SK-N-SH (cell line): ENCODE measurements around the gene FCSK. TPM values are rescaled to one million over a fixed set of nuclear protein-coding genes. Genes with fewer than 3 reads are reported as not detected.

Experiments
- CTCF ChIA-PET: fragments of 300-600, 350-600 bp; formaldehyde crosslinking; extraction: SDS; loops from one replicate; lab custom pipeline; 2021; lab: Yijun Ruan, JAX
- POLR2A ChIA-PET: fragments of 350-600 bp; sonication (Branson Sonifier 250); formaldehyde crosslinking; extraction: SDS; loops from one replicate; lab custom pipeline; 2020; ENCODE audit warnings: antibody characterized with exemption, inconsistent platforms; lab: Yijun Ruan, JAX
- DNase-seq: peaks from one replicate; pipeline ENCODE4 v3.0.0; 2012
- H2AFZ ChIP-seq: fragments of 200-600 bp; sonication (generic); 2 replicates; pipeline ENCODE4 v1.8.1; 2016; ENCODE audit warnings: antibody characterized with exemption, mild to moderate bottlenecking, low read depth
- H3F3A ChIP-seq: fragments of 200-600 bp; sonication (generic); replicated peaks from 2 replicates; pipeline ENCODE3; 2016; ENCODE audit warnings: antibody characterized with exemption, mild to moderate bottlenecking; ENCODE audit not compliant: insufficient read depth
- H3K27ac ChIP-seq, 2 experiments: fragments of 200-500 bp in 1 of 2; fragments of 200-600 bp in 1 of 2; sonication (Bioruptor generic) in 1 of 2; sonication (generic), shearing (Covaris generic) in 1 of 2; 2 replicates each; pipeline versions ENCODE4 v1.5.1 to v1.6.1; 2014 to 2016; ENCODE audit warnings: low read depth in 2 of 2, inconsistent platforms in 1 of 2, low read length in 1 of 2, mild to moderate bottlenecking in 1 of 2, mixed read lengths in 1 of 2
- H3K27me3 ChIP-seq: fragments of 200-600 bp; sonication (generic), shearing (Covaris generic); 2 replicates; pipeline ENCODE4 v1.6.1; 2016; ENCODE audit warnings: mixed run types; ENCODE audit not compliant: insufficient read depth
- H3K36me3 ChIP-seq, 2 experiments: fragments of 200-500 bp in 1 of 2; fragments of 200-600 bp in 1 of 2; sonication (Bioruptor generic) in 1 of 2; sonication (generic) in 1 of 2; replicated peaks in 1 of 2; 2 replicates each; pipeline versions ENCODE3 to v1.5.1; 2014 to 2016; ENCODE audit warnings: low read length in 1 of 2, mild to moderate bottlenecking in 1 of 2; ENCODE audit not compliant: insufficient read depth in 2 of 2, control insufficient read depth in 1 of 2
- H3K4me1 ChIP-seq, 2 experiments: fragments of 200-500 bp in 1 of 2; fragments of 200-600 bp in 1 of 2; sonication (Bioruptor generic) in 1 of 2; sonication (generic), shearing (Covaris generic) in 1 of 2; 2 replicates each; pipeline versions ENCODE4 v1.5.1 to v1.6.1; 2014 to 2016; ENCODE audit warnings: low read depth in 1 of 2, low read length in 1 of 2, mixed run types in 1 of 2; ENCODE audit not compliant: insufficient read depth in 2 of 2, control insufficient read depth in 1 of 2
- H3K4me2 ChIP-seq: fragments of 200-600 bp; sonication (generic), shearing (Covaris generic); 2 replicates; pipeline ENCODE4 v1.6.1; 2017; ENCODE audit warnings: mixed run types
- H3K4me3 ChIP-seq, 2 experiments: fragments of 200-500 bp in 1 of 2; fragments of 200-600 bp in 1 of 2; sonication (Bioruptor generic) in 1 of 2; sonication (generic), shearing (Covaris generic) in 1 of 2; 2 replicates each; pipeline versions ENCODE4 v1.5.1 to v1.8.1; 2014 to 2016; ENCODE audit warnings: low read depth in 2 of 2, inconsistent platforms in 1 of 2, low read length in 1 of 2, mild to moderate bottlenecking in 1 of 2, mixed read lengths in 1 of 2, moderate library complexity in 1 of 2
- H3K79me2 ChIP-seq: fragments of 200-600 bp; sonication (generic); 2 replicates; pipeline ENCODE4 v1.8.1; 2017; ENCODE audit warnings: mild to moderate bottlenecking; ENCODE audit not compliant: insufficient read depth
- H3K9ac ChIP-seq: fragments of 200-600 bp; sonication (generic); 2 replicates; pipeline ENCODE4 v1.6.1; 2017; ENCODE audit warnings: mixed run types
- H3K9me2 ChIP-seq: fragments of 200-600 bp; sonication (generic); 2 replicates; pipeline ENCODE4 v1.6.1; 2017; ENCODE audit warnings: mixed run types
- H3K9me3 ChIP-seq: fragments of 200-600 bp; sonication (generic); 2 replicates; pipeline ENCODE4 v1.6.1; 2017; ENCODE audit warnings: mixed run types, mild to moderate bottlenecking, moderate library complexity
- H4K20me1 ChIP-seq: fragments of 200-600 bp; sonication (generic); 2 replicates; pipeline ENCODE4 v1.6.1; 2017; ENCODE audit warnings: mild to moderate bottlenecking, mixed run types; ENCODE audit not compliant: insufficient read depth
- EZH2phosphoT487 ChIP-seq: fragments of 200-600 bp; sonication (generic); IDR thresholded peaks from 2 replicates; pipeline ENCODE4 v1.6.1; 2017; ENCODE audit warnings: low read depth, mixed run types, mild to moderate bottlenecking, antibody characterized with exemption, moderate library complexity, borderline replicate concordance
- FOSL2 ChIP-seq: IDR thresholded peaks from 2 replicates; pipeline ENCODE4 v1.4.0; 2012; ENCODE audit warnings: low read depth, mild to moderate bottlenecking, moderate library complexity, borderline replicate concordance
- GATA2 ChIP-seq: sonication (generic); formaldehyde crosslinking; IDR thresholded peaks from 2 replicates; pipeline ENCODE4 v1.5.0; 2020; ENCODE audit warnings: mild to moderate bottlenecking, missing genetic modification reagents
- IRF3 ChIP-seq: fragments of 150-350 bp; IDR thresholded peaks from 2 replicates; pipeline ENCODE4 v1.6.1; 2016; ENCODE audit warnings: mild to moderate bottlenecking, low read depth, low read length
- JUND ChIP-seq: IDR thresholded peaks from 2 replicates; pipeline ENCODE4 v1.4.0; 2012
- MXI1 ChIP-seq: IDR thresholded peaks from 2 replicates; pipeline ENCODE4 v1.6.1; 2012; ENCODE audit warnings: mild to moderate bottlenecking, low read depth, low read length, improper control_type of control experiment
- RXRA ChIP-seq: IDR thresholded peaks from 2 replicates; pipeline ENCODE4 v1.4.0; 2012; ENCODE audit warnings: low read depth, mild to moderate bottlenecking, borderline replicate concordance
- ZBTB33 ChIP-seq: IDR thresholded peaks from 2 replicates; pipeline ENCODE4 v1.4.0; 2012; ENCODE audit warnings: low read depth, borderline replicate concordance
- WGBS: methylation state at CpG from one replicate; pipeline ENCODE4 v1.1.6; 2017; ENCODE audit warnings: low lambda C conversion rate; 5-methylcytosine and 5-hydroxymethylcytosine counted together
- polyA plus RNA-seq, 3 experiments: library from polyadenylated mRNA; depleted of rRNA; stranded (reverse); fragments of >200 nt; gene quantifications; 2 replicates each; pipeline ENCODE4 v1.2.3, GENCODE V29; 2012

FCSK gene
- polyA plus RNA-seq, 1 of the 3 experiments (the other 2 are of a cell fraction) = 9.7 TPM

- no peak for DNase-seq
- WGBS = 92% methylated on average over 5 of the region's 5 CpGs
- peaks cover 5% of the 10 kb centered on the region; the same call in 1 of the 2 replicates for H3K79me2 ChIP-seq
- H3K27ac ChIP-seq = no peak overlapping the region
- no peaks in the 10 kb centered on the region for H4K20me1 ChIP-seq
- POLR2A ChIA-PET = no interaction called here
- no peaks in the 10 kb centered on the region for H3K27me3 ChIP-seq
- no peaks in the 10 kb centered on the region for H3K36me3 ChIP-seq
- H3K4me3 ChIP-seq = no peak overlapping the region
- H3K9me2 ChIP-seq = no peaks in the 10 kb centered on the region
- no peaks in the 10 kb centered on the region for H3F3A ChIP-seq
- no peak overlapping the region for H3K9ac ChIP-seq
- peaks cover 0 to 10% of the 10 kb centered on the region in 2 experiments; a peak in 1 of 4 replicates for H3K4me1 ChIP-seq
- H3K4me2 ChIP-seq = no peak overlapping the region
- H3K9me3 ChIP-seq = no peaks in the 10 kb centered on the region
- CTCF ChIA-PET = no interaction called here
- TF ChIP-seq RXRA = no peak
- H2AFZ ChIP-seq = no peak overlapping the region
These were observed 3.2 kb downstream of the FCSK start for GRCh38 chr16:70457446-70458166.

DNA sequence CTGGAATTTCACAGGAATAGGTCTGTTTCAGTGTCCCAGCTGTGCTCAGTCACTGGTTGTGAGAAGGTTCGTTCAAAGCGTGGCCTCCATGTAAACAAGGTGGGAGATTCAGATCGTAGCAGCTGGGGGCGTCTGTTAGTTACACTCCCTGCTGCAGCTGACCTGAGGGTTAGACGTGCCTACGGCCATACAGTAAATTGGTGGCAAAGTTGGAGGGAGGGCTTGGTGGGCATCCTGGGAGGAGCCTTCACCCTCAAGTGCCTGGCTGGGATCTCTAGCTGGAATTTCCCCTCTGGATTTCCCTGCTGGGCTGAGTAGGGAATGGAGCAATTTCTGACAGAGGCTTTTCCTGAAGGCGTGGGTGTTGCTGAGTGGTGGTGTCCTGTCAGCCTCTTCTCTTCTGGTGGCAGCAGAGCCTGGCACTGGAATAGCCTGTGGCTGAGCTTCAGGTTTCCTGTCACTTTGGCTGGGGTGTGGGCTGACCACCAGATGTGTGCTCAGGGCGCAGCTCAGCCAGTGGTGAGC lies 6.4 kb downstream of the FCSK start:
- H3K4me2 ChIP-seq = no peak overlapping the region
- no peaks in the 10 kb centered on the region for H3K9me3 ChIP-seq
- peak; percentile 65 for DNase-seq
- ChIA-PET CTCF (interaction anchor here (0.8 to 3.2 kb wide), 4 partner anchors 10 to 82 kb away, joined by 3 to 12 read pairs (median 4); no protein-coding TSS in a partner anchor), POLR2A (interaction anchor here (0.8 kb wide), 1 partner anchor 79 kb away, joined by 4 read pairs; no protein-coding TSS in a partner anchor)
- no peaks in the 10 kb centered on the region for H3F3A ChIP-seq
- no peaks in the 10 kb centered on the region for H3K27me3 ChIP-seq
- no peak overlapping the region for H3K4me3 ChIP-seq
- H3K9ac ChIP-seq = no peak overlapping the region
- no peak overlapping the region for H2AFZ ChIP-seq
- no peak for TF ChIP-seq GATA2 (CRISPR knock-in tag)
- no peak for TF ChIP-seq JUND
- peak; percentile 56; the same call in 1 of the 2 replicates for TF ChIP-seq MXI1
- no peaks in the 10 kb centered on the region for H3K36me3 ChIP-seq
- H3K79me2 ChIP-seq = no peaks in the 10 kb centered on the region
- WGBS = no CpG with 5 or more reads among the region's 8 CpGs
- H4K20me1 ChIP-seq = no peaks in the 10 kb centered on the region
- H3K9me2 ChIP-seq = no peaks in the 10 kb centered on the region
- H3K27ac ChIP-seq = no peak overlapping the region
- peaks cover 0 to 7% of the 10 kb centered on the region in 2 experiments; a peak in 1 of 4 replicates for H3K4me1 ChIP-seq

DNA sequence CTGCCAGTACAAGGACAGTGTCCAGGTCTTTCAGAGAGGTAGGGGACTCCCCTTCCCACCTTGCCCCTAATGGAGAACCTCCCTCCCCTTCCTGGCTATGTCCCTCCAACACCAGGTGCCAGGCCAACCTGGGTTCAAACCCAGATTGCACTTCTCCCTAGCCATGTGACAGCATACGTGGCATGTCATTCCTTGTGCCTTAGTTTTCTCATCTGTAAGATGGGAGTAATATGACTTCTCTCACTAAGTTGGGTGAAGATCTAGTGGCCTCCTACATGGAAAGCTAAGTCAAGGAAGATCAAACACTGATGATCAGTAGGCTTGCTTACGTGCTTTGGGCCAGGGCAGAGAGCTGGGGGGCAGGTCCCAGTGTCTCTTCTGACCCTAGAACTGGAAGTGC lies 8.8 kb downstream of the FCSK start:
- Histone ChIP-seq H3K9me3 (no peaks in the 10 kb centered on the region), H3K79me2 (no peaks in the 10 kb centered on the region), H3K4me3 (no peak overlapping the region), H3K9ac (no peak overlapping the region), H3K9me2 (no peaks in the 10 kb centered on the region), H3K27me3 (no peaks in the 10 kb centered on the region), H3K4me2 (no peak overlapping the region), H2AFZ (no peak overlapping the region), H4K20me1 (no peaks in the 10 kb centered on the region), H3K4me1 (peaks cover 0 to 7% of the 10 kb centered on the region in 2 experiments; a peak in 1 of 4 replicates), H3K36me3 (no peaks in the 10 kb centered on the region), H3K27ac (no peak overlapping the region)
- POLR2A ChIA-PET = no interaction called here
- WGBS = 100% methylated on average over 2 of the region's 2 CpGs
- DNase-seq = no peak
- CTCF ChIA-PET = interaction anchor here (1.5 to 1.7 kb wide), 2 partner anchors 8 to 10 kb away, joined by 5 read pairs; no protein-coding TSS in a partner anchor
- no peak for TF ChIP-seq IRF3
- TF ChIP-seq ZBTB33 = no peak
- no peak for TF ChIP-seq FOSL2
- no peak for TF ChIP-seq EZH2phosphoT487
- TF ChIP-seq, all 33 proteins: peak for 0
- no peaks in the 10 kb centered on the region for H3F3A ChIP-seq
